Ishikawa (cell line): ENCODE measurements around the gene ALDH1A2.

Source experiments
- EGR1 ChIP-seq: IDR thresholded peaks from 2 replicates; pipeline ENCODE4 v1.6.1; 2012
- EP300 ChIP-seq: IDR thresholded peaks from 2 replicates; pipeline ENCODE4 v1.6.1; 2012; ENCODE audit warnings: borderline replicate concordance
- FOXM1 ChIP-seq: IDR thresholded peaks from 2 replicates; pipeline ENCODE4 v1.6.1; 2012; ENCODE audit warnings: low read depth, borderline replicate concordance
- RAD21 ChIP-seq: IDR thresholded peaks from 2 replicates; pipeline ENCODE4 v1.6.1; 2012; ENCODE audit warnings: low read depth
- REST ChIP-seq: IDR thresholded peaks from 2 replicates; pipeline ENCODE4 v1.6.1; 2012; ENCODE audit warnings: low read depth, mild to moderate bottlenecking
- TEAD4 ChIP-seq: IDR thresholded peaks from 2 replicates; pipeline ENCODE4 v1.6.1; 2012
- USF1 ChIP-seq: IDR thresholded peaks from 2 replicates; pipeline ENCODE4 v1.6.1; 2012
- ZBTB7A ChIP-seq: IDR thresholded peaks from 2 replicates; pipeline ENCODE4 v1.6.1; 2012; ENCODE audit warnings: low read depth

ALDH1A2 gene

GRCh38 chr15:57903626-57904025, 161.9 kb downstream of the ALDH1A2 start:
- no peak for TF ChIP-seq ZBTB7A
- no peak for TF ChIP-seq FOXM1
- no peak for TF ChIP-seq RAD21
- TF ChIP-seq TEAD4 = no peak
- no peak for TF ChIP-seq EP300
- TF ChIP-seq USF1 = no peak
- TF ChIP-seq EGR1 = no peak
- no peak for TF ChIP-seq REST
